ENCODE results near the gene GYS1.

The GYS1 gene

GRCh38 chr19:49009828-49010227 lies 16.7 kb upstream of the GYS1 start:
- H3K4me1 Mint-ChIP-seq: no peaks in the 10 kb centered on the region
- no peak overlapping the region for H3K27ac Mint-ChIP-seq
- peaks cover 25% of the 10 kb centered on the region for H3K36me3 Mint-ChIP-seq
- DNase-seq (ENCODE audit: low spot score in 2 of 2): no peak
- no peak for ATAC-seq (ENCODE audit: low read depth)
- no peaks in the 10 kb centered on the region for H3K9me3 Mint-ChIP-seq
- no peak overlapping the region for H3K4me3 Mint-ChIP-seq
- no peaks in the 10 kb centered on the region for H3K27me3 Mint-ChIP-seq

DNA sequence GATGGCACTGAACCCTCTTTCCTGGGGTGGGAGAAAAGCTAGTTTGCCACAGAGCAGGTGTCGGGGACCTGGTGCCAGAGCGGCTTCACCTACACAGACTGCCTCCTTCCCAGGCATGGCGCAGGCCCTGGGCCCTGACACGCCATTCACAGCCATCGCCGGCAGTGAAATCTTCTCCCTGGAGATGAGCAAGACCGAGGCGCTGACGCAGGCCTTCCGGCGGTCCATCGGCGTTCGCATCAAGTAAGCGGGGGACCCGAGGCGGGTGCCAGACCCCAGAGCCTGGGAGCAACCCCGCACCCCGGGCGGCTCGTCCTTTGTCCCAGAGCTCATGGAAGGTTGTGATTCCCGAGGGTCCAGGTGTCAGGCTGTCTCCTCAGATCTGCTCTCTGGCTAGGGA lies 13.8 kb upstream of the GYS1 start:
- H3K4me3 Mint-ChIP-seq: no peak overlapping the region

GRCh38 chr19:49004964-49005614 lies 12.0 kb upstream of the GYS1 start:
- Mint-ChIP-seq H3K27me3 (no peaks in the 10 kb centered on the region), H3K4me3 (no peak overlapping the region), H3K4me1 (no peaks in the 10 kb centered on the region), H3K9me3 (no peaks in the 10 kb centered on the region), H3K36me3 (peaks cover 20% of the 10 kb centered on the region), H3K27ac (no peak overlapping the region)
- DNase-seq (ENCODE audit: low spot score in 2 of 2) (no peak), ATAC-seq (ENCODE audit: low read depth) (no peak)

More for the DNA sequence above, 13.8 kb upstream of the GYS1 start:
- DNase-seq (ENCODE audit: low spot score in 2 of 2): no peak
- ATAC-seq (ENCODE audit: low read depth): no peak
- Mint-ChIP-seq H3K27me3 (no peaks in the 10 kb centered on the region), H3K27ac (no peak overlapping the region), H3K36me3 (peaks cover 25% of the 10 kb centered on the region), H3K9me3 (no peaks in the 10 kb centered on the region), H3K4me1 (no peaks in the 10 kb centered on the region)

- no peaks in the 10 kb centered on the region for H3K27me3 Mint-ChIP-seq
- no peaks in the 10 kb centered on the region for H3K9me3 Mint-ChIP-seq
- no peak for ATAC-seq (ENCODE audit: low read depth)
- H3K27ac Mint-ChIP-seq: no peak overlapping the region
- peaks cover 16% of the 10 kb centered on the region for H3K36me3 Mint-ChIP-seq
- DNase-seq (ENCODE audit: low spot score in 2 of 2): no peak
- peaks cover 7% of the 10 kb centered on the region for H3K4me1 Mint-ChIP-seq
- no peak overlapping the region for H3K4me3 Mint-ChIP-seq
Observed at GRCh38 chr19:49004133-49004532, 11.0 kb upstream of the GYS1 start.

DNA sequence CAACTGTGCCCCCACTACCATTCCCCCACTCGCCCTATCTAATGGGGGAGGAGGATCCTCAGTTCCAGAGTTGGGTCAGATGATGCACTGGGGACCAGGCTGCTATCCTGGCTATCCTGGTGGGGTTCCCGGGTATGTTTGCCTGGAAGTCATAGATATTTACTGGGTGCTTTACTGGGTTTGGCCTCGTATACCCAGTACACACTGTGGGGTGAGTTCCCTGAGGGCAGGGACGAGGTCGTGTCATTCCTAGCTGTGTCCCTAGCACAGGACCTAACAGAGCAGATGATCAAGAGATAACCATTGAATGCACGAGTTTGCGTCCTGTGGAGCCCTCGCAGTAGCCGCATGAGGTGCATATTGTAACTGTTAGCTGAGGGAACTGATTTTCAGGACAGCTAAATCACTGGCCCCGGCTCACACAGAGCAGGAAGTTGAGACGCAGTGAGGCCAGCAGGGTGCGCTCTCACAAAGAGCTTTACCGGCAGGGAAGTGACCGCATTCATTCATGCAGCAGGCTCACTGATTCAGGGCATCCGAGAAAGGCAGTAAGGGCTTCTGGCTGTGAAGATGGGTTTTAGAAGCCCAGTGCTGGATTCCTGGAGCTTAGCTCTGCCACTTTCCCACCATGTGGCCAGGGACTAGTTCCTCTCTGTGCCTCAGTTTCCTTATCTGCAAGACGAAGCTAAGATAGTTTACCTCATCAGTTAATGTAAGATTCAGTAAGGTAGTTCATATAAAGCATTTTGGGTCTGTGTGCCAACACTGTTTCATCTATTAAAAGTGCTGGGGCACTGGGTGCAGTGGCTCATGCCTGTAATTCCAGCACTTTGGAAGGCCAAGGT lies 6.6 kb upstream of the GYS1 start:
- Mint-ChIP-seq H3K27ac (no peak overlapping the region), H3K4me3 (no peak overlapping the region), H3K4me1 (peaks cover 17% of the 10 kb centered on the region), H3K9me3 (no peaks in the 10 kb centered on the region), H3K27me3 (no peaks in the 10 kb centered on the region), H3K36me3 (peaks cover 6% of the 10 kb centered on the region)
- ATAC-seq (ENCODE audit: low read depth): peak; percentile 98
- peak; percentile 56 to 59 for DNase-seq (ENCODE audit: low spot score in 2 of 2)

GRCh38 chr19:48997972-48998371 lies 4.9 kb upstream of the GYS1 start:
- Mint-ChIP-seq H3K4me3 (no peak overlapping the region), H3K36me3 (peaks cover 2% of the 10 kb centered on the region), H3K9me3 (no peaks in the 10 kb centered on the region), H3K4me1 (peaks cover 23% of the 10 kb centered on the region), H3K27me3 (no peaks in the 10 kb centered on the region), H3K27ac (no peak overlapping the region)
- ATAC-seq (ENCODE audit: low read depth) (no peak), DNase-seq (ENCODE audit: low spot score in 2 of 2) (peak in 1 of 2 donors; percentile 28)

DNA sequence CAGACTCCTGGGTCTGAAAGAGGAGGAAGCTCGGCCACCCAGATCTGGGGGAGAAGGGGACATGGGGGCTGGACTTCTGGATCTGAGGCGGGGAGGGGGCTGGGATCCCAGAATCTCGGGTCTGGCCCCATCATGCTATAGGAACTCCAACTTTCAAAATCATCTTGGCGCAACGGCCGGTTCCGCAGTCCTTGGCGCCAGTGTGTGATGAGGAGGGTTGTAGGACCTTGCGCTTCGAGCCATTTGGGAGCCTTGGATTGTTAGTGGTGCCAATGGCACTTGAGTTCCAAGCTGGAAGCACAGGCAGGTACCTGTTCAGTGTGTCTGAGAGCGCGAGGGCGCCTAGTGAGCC lies 902 bp upstream of the GYS1 start:
- Mint-ChIP-seq H3K9me3 (no peaks in the 10 kb centered on the region), H3K4me3 (peak overlapping the region; percentile 95), H3K27ac (peak overlapping the region; percentile 95), H3K36me3 (peaks cover 7% of the 10 kb centered on the region), H3K4me1 (peaks cover 37% of the 10 kb centered on the region), H3K27me3 (no peaks in the 10 kb centered on the region)
- ATAC-seq (ENCODE audit: low read depth) (no peak), DNase-seq (ENCODE audit: low spot score in 2 of 2) (no peak)

DNA sequence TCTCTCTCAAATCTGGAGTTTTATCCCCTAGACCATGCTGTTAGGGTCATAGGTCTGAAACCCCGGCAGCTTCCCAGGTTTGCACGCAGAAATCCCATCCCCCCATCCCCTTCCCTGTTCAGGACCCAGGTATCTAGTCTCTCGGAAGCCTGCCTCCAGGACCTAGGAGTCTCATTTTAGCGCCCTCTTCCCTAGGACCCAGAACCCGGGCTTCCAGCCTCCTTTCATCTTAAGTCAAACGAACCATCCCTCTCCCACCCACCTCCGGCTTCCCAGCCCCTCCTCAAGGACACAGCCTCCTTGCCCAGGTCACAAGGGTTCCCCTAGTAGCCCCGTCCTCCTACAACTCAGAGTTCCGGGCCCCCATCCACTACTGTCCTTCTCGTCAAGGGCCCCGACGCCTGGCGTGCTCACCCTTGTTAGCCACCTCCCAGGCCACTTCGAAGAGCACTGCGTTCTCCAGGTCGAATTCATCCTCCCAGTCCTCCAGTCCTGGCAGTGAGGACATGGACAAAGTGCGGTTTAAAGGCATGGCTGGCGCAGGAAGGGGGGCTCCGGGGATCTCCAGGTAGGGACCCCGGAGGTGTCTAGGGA lies 431 bp downstream of the GYS1 start:
- H3K27ac Mint-ChIP-seq: peak overlapping the region; percentile 95
- no peaks in the 10 kb centered on the region for H3K9me3 Mint-ChIP-seq
- H3K36me3 Mint-ChIP-seq: peaks cover 14% of the 10 kb centered on the region
- H3K27me3 Mint-ChIP-seq: no peaks in the 10 kb centered on the region
- no peak for DNase-seq (ENCODE audit: low spot score in 2 of 2)
- H3K4me1 Mint-ChIP-seq: peaks cover 41% of the 10 kb centered on the region
- ATAC-seq (ENCODE audit: low read depth): no peak
- H3K4me3 Mint-ChIP-seq: peak overlapping the region; percentile 95

DNA sequence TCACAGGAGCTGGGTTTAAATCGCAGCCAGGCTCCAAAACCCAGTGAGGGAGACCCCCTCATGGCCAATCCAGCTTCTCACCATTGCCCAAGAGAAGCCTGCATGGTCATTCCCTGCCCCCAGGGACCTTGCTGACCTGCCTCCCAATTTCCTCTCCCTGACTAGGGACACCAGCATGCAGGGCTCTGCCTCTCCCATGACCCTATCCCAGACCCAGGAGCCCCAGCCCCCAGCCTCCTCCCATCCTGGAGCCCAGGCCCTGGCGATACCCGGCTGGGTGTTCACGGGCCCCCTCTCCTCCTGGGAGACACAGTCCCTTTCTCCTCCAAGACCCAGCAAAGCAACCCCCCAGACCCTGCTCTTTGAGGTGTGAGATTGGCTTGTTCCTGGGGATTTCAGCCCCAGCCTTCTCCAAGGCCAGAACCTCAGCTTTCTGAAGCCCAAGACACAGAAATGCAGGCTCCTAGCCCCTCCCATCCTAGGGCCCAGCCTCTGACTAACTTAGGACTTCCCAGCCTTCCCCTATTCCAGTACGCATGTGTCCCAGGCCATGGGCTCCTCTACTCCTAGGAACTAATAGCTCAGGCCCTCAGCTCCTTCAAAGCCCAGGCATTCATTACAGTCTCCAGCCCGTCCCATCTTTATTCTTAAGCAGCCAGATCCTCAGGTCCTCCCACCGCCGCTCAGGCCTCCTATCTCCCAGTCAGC lies 1.1 kb downstream of the GYS1 start:
- Mint-ChIP-seq H3K27me3 (no peaks in the 10 kb centered on the region), H3K4me1 (peaks cover 43% of the 10 kb centered on the region), H3K36me3 (peaks cover 14% of the 10 kb centered on the region), H3K4me3 (peak overlapping the region; percentile 95), H3K9me3 (no peaks in the 10 kb centered on the region), H3K27ac (peak overlapping the region; percentile 95)
- DNase-seq (ENCODE audit: low spot score in 2 of 2) (no peak), ATAC-seq (ENCODE audit: low read depth) (no peak)

- no peaks in the 10 kb centered on the region for H3K9me3 Mint-ChIP-seq
- H3K36me3 Mint-ChIP-seq: peaks cover 14% of the 10 kb centered on the region
- DNase-seq (ENCODE audit: low spot score in 2 of 2) (no peak), ATAC-seq (ENCODE audit: low read depth) (no peak)
- no peaks in the 10 kb centered on the region for H3K27me3 Mint-ChIP-seq
- peak overlapping the region; percentile 54 for H3K4me3 Mint-ChIP-seq
- H3K27ac Mint-ChIP-seq: no peak overlapping the region
- H3K4me1 Mint-ChIP-seq: peaks cover 43% of the 10 kb centered on the region
Observed at GRCh38 chr19:48991011-48991609, 2.0 kb downstream of the GYS1 start.

GRCh38 chr19:48990400-48990799 lies 2.7 kb downstream of the GYS1 start:
- no peak overlapping the region for H3K4me3 Mint-ChIP-seq
- H3K36me3 Mint-ChIP-seq: peaks cover 14% of the 10 kb centered on the region
- H3K27ac Mint-ChIP-seq: peak overlapping the region; percentile 32
- DNase-seq (ENCODE audit: low spot score in 2 of 2) (no peak), ATAC-seq (ENCODE audit: low read depth) (no peak)
- no peaks in the 10 kb centered on the region for H3K9me3 Mint-ChIP-seq
- H3K4me1 Mint-ChIP-seq: peaks cover 43% of the 10 kb centered on the region
- no peaks in the 10 kb centered on the region for H3K27me3 Mint-ChIP-seq

DNA sequence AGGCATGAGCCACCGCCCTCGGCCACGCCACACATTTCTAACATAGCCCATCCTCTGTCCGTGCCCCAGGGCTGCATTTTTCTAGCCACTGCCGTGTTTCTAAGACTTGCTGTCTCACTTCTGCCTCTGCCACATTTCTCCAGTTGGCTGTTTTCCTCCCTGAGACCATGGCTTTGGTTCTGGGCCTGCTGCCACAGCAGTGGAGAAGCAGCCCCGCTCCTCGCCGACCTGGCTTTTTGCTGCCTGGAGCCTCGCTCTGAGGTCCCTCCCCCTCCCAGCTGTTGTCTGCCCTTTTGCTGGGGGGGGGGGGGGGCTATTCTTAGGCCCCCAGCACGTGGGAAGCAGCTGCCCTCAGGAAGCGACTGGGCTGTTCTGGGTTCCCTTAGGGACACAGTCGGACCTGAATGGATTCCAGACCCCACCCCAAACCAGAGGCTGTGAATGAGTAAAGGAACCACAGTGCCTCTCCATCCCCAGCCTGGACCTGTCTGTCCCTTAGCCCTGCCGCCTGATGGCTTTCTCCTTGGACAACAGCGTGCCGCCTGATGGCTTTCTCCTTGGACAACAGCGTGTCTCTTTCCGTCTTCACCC lies 3.3 kb downstream of the GYS1 start:
- Mint-ChIP-seq H3K27me3 (no peaks in the 10 kb centered on the region), H3K4me3 (no peak overlapping the region), H3K36me3 (peaks cover 16% of the 10 kb centered on the region), H3K4me1 (peaks cover 37% of the 10 kb centered on the region), H3K9me3 (no peaks in the 10 kb centered on the region), H3K27ac (peak overlapping the region; percentile 32)
- DNase-seq (ENCODE audit: low spot score in 2 of 2) (no peak), ATAC-seq (ENCODE audit: low read depth) (no peak)

DNA sequence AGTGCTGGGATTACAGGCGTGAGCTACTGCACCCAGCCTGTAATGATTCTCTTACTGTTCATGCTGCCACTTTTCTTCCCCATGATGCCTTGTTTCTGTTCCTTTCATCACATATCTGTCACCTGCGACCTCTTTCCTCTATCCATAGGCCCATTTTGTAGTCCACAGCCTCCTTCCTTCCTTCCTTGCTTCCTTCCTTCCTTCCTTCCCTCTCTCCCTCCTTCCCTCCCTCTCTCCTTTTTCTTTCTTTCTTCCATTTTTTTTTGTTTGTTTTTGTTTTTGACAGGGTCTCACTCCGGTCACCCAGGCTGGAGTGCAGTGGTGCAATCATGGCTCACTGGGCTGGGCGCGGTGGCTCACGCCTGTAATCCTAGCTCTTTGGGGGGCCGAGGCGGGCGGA lies 4.2 kb downstream of the GYS1 start:
- ATAC-seq (ENCODE audit: low read depth): no peak
- Mint-ChIP-seq H3K9me3 (no peaks in the 10 kb centered on the region), H3K27me3 (no peaks in the 10 kb centered on the region), H3K4me1 (peaks cover 33% of the 10 kb centered on the region), H3K36me3 (peaks cover 16% of the 10 kb centered on the region), H3K4me3 (no peak overlapping the region), H3K27ac (no peak overlapping the region)
- DNase-seq (ENCODE audit: low spot score in 2 of 2): no peak
